Gastroesophageal sphincter (tissue), 4 donors: ENCODE data around the gene INAFM2. TPM values are rescaled to one million over a fixed set of nuclear protein-coding genes. Genes with fewer than 3 reads are reported as not detected.

Source experiments
- ATAC-seq: fragments of 150-250 bp; one replicate; pipeline ENCODE4 v1.9.1; 2016; ENCODE audit warnings: mild to moderate bottlenecking, moderate library complexity
- H3K27ac ChIP-seq, 4 donors: fragments of 200-600 bp; sonication (generic) in 3 of 4; 1 replicate in 3 of 4; 2 replicates in 1 of 4; pipeline ENCODE4 v1.5.1; 2016 to 2019
- H3K27me3 ChIP-seq: fragments of 200-600 bp; sonication (generic); one replicate; pipeline ENCODE4 v1.5.1; 2019
- H3K36me3 ChIP-seq, 2 donors: fragments of 200-600 bp; sonication (generic); one replicate each; pipeline ENCODE4 v1.5.1; 2019; ENCODE audit warnings: control low read depth in 1 of 2
- H3K4me1 ChIP-seq, 3 donors: fragments of 200-600 bp; sonication (generic); 1 replicate in 2 of 3; 2 replicates in 1 of 3; pipeline ENCODE4 v1.5.1; 2016 to 2019; ENCODE audit warnings: control low read depth in 2 of 3
- H3K4me3 ChIP-seq, 2 donors: fragments of 200-600 bp; sonication (generic); one replicate each; pipeline ENCODE4 v1.5.1; 2019; ENCODE audit warnings: mild to moderate bottlenecking in 1 of 2, moderate library complexity in 1 of 2
- H3K9me3 ChIP-seq, 3 donors: fragments of 200-600 bp; sonication (generic); one replicate each; pipeline ENCODE4 v1.5.1; 2017 to 2019; ENCODE audit warnings: control low read depth in 2 of 3
- CTCF ChIP-seq, 4 experiments: fragments of 200-600 bp in 2 of 4; fragments of 450-650 bp in 2 of 4; sonication (generic) in 1 of 4; IDR thresholded peaks; one replicate each; pipeline ENCODE4 v1.5.1; 2017 to 2019; ENCODE audit warnings: antibody characterized with exemption in 4 of 4, mild to moderate bottlenecking in 2 of 4, moderate library complexity in 2 of 4
- EP300 ChIP-seq: sonication (generic); formaldehyde crosslinking; IDR thresholded peaks from one replicate; pipeline ENCODE4 v1.6.1; 2017; ENCODE audit warnings: antibody characterized with exemption, mild to moderate bottlenecking
- POLR2A ChIP-seq, 2 donors: fragments of 450-650 bp; IDR thresholded peaks; one replicate each; pipeline ENCODE4 v1.6.1; 2017; ENCODE audit warnings: antibody characterized with exemption in 2 of 2, mild to moderate bottlenecking in 2 of 2, moderate library complexity in 1 of 2
- POLR2AphosphoS5 ChIP-seq: sonication (generic); formaldehyde crosslinking; IDR thresholded peaks from one replicate; pipeline ENCODE4 v1.6.1; 2017; ENCODE audit warnings: antibody characterized with exemption
- WGBS, 2 donors: methylation state at CpG; one replicate each; pipeline ENCODE4 v1.1.5; 2018; ENCODE audit warnings: low coverage in 1 of 2; 5-methylcytosine and 5-hydroxymethylcytosine counted together
- total RNA-seq, 4 donors: library from RNA; depleted of rRNA; stranded (reverse); fragments of >200 nt; gene quantifications; one replicate each; pipeline ENCODE4 v1.1.0, GENCODE V29; 2016

Gene INAFM2
- total RNA-seq, 4 donors from 2014 or later, result 27.3 to 66.6 (median 37.5) TPM

- no peak for ATAC-seq
- Histone ChIP-seq H3K9me3 (peaks cover 0 to 22% (median 0%) of the 10 kb centered on the region in 3 donors), H3K27ac (no peak overlapping the region), H3K27me3 (peaks cover 14% of the 10 kb centered on the region), H3K4me3 (no peak overlapping the region), H3K4me1 (peaks cover 0 to 3% (median 0%) of the 10 kb centered on the region in 3 donors), H3K36me3 (peaks cover 0 to 6% of the 10 kb centered on the region in 2 donors)
- WGBS, 2 donors, result 83 to 100% methylated on average over 1 to 5 of the region's 19 CpGs
- no peak for TF ChIP-seq EP300
- no peak for TF ChIP-seq CTCF (IDR thresholded peaks at IDR 0.05)
- TF ChIP-seq POLR2AphosphoS5, result no peak
- no peak for TF ChIP-seq POLR2A (IDR thresholded peaks at IDR 0.05)
Measured at GRCh38 chr15:40302288-40302886, 21.1 kb upstream of the INAFM2 start.

- ATAC-seq, result no peak
- 40 to 51% methylated on average over 1 to 5 of the region's 11 CpGs for WGBS, 2 donors
- H3K9me3 ChIP-seq, result peaks cover 0 to 22% (median 0%) of the 10 kb centered on the region in 3 donors
- peaks cover 14% of the 10 kb centered on the region for H3K27me3 ChIP-seq
- H3K27ac ChIP-seq, result no peak overlapping the region
- H3K4me1 ChIP-seq, result peaks cover 0 to 9% (median 0%) of the 10 kb centered on the region in 3 donors
- H3K36me3 ChIP-seq, result peaks cover 0 to 6% of the 10 kb centered on the region in 2 donors
- H3K4me3 ChIP-seq, result no peak overlapping the region
- TF ChIP-seq POLR2AphosphoS5, result no peak
- TF ChIP-seq CTCF (IDR thresholded peaks at IDR 0.05), result no peak
- no peak for TF ChIP-seq POLR2A (IDR thresholded peaks at IDR 0.05)
- no peak for TF ChIP-seq EP300
Measured at GRCh38 chr15:40302981-40303380, 20.5 kb upstream of the INAFM2 start.

GRCh38 chr15:40303576-40303975, 19.9 kb upstream of the INAFM2 start:
- no peak for TF ChIP-seq CTCF (IDR thresholded peaks at IDR 0.05)
- no peak for TF ChIP-seq POLR2AphosphoS5
- no peak for TF ChIP-seq EP300
- no peak for TF ChIP-seq POLR2A (IDR thresholded peaks at IDR 0.05)
- Histone ChIP-seq H3K36me3 (peaks cover 0 to 4% of the 10 kb centered on the region in 2 donors), H3K4me3 (no peak overlapping the region), H3K4me1 (peaks cover 0 to 10% (median 0%) of the 10 kb centered on the region in 3 donors), H3K27ac (no peak overlapping the region), H3K27me3 (peaks cover 14% of the 10 kb centered on the region), H3K9me3 (peaks cover 0 to 22% (median 0%) of the 10 kb centered on the region in 3 donors)
- ATAC-seq, result no peak
- WGBS, 2 donors, result 100% methylated on average over 1 of the region's 2 CpGs; no CpG with 5 or more reads in 1 of the 2 donors

GRCh38 chr15:40305281-40305680, 18.2 kb upstream of the INAFM2 start:
- no peak overlapping the region for H3K4me3 ChIP-seq
- peaks cover 0 to 10% (median 0%) of the 10 kb centered on the region in 3 donors for H3K4me1 ChIP-seq
- no peak overlapping the region for H3K27ac ChIP-seq
- H3K9me3 ChIP-seq, result peaks cover 0 to 8% (median 0%) of the 10 kb centered on the region in 3 donors
- WGBS, 2 donors, result 80 to 100% methylated on average over 1 of the region's 4 CpGs
- H3K36me3 ChIP-seq, result no peaks in the 10 kb centered on the region
- TF ChIP-seq CTCF (IDR thresholded peaks at IDR 0.05) (no peak), POLR2AphosphoS5 (no peak), EP300 (no peak), POLR2A (IDR thresholded peaks at IDR 0.05) (no peak)
- no peak for ATAC-seq
- H3K27me3 ChIP-seq, result peaks cover 14% of the 10 kb centered on the region

GRCh38 chr15:40306371-40306770, 17.1 kb upstream of the INAFM2 start:
- H3K27me3 ChIP-seq, result peaks cover 14% of the 10 kb centered on the region
- no peak overlapping the region for H3K27ac ChIP-seq
- H3K9me3 ChIP-seq, result no peaks in the 10 kb centered on the region
- peaks cover 0 to 10% (median 0%) of the 10 kb centered on the region in 3 donors for H3K4me1 ChIP-seq
- no peaks in the 10 kb centered on the region for H3K36me3 ChIP-seq
- no peak for ATAC-seq
- 50 to 100% methylated on average over 1 to 2 of the region's 5 CpGs for WGBS, 2 donors
- TF ChIP-seq POLR2A (IDR thresholded peaks at IDR 0.05) (no peak), CTCF (IDR thresholded peaks at IDR 0.05) (no peak), POLR2AphosphoS5 (no peak), EP300 (no peak)
- H3K4me3 ChIP-seq, result peak overlapping the region in 1 of 2 donors; percentile 40
